ENCODE results near the gene ENPP5.

The ENPP5 gene, protein sequence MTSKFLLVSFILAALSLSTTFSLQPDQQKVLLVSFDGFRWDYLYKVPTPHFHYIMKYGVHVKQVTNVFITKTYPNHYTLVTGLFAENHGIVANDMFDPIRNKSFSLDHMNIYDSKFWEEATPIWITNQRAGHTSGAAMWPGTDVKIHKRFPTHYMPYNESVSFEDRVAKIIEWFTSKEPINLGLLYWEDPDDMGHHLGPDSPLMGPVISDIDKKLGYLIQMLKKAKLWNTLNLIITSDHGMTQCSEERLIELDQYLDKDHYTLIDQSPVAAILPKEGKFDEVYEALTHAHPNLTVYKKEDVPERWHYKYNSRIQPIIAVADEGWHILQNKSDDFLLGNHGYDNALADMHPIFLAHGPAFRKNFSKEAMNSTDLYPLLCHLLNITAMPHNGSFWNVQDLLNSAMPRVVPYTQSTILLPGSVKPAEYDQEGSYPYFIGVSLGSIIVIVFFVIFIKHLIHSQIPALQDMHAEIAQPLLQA

GRCh38 chr6:46170357-46171289 is at the start of gene ENPP5:
TSS of gene ENPP5 (minus strand) at chr6:46170980. CDS start at chr6:46168262, 2,718 bp downstream.
- peak; percentile 53 to 58 for DNase-seq (ENCODE audit: low read depth in 2 of 2)

DNA sequence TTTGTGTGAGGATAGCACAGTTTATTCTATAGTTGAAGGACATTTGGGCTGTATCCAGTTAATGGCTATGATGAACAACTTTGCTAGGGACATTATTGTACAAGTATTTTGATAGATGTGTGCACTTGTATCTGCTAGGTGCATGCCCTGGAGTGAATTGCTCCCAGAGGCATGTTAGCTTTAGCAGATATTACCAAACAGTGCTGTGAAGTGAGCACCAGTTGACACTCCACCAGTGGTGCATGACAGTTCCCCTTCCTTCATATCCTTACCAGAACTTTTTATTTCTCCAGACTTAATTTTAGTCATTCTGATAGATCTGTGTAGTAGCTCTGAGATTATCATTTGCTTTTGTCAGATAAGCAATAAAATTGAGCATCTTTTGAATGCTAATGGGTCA is 48.9 kb upstream of the ENPP5 start:
- no peak for DNase-seq (ENCODE audit: low read depth in 2 of 2)

DNA sequence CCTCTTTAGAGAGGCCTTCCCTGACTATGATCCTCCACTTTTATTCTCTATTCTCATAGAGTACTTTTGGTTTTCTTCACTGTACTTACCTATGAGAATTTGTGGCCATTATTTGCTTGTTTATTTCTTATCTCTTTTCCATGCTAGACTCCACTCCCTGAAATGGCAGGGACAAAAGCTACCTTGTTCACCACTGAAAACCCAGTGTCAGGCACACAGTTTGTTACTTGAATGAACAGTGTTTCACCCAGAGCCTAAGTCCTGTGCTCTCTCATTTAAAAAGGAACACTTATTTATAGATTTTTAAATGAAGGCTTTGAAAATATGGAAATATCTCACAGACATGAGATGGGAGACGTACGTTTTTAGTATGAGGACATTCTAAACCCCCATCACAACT is 47.7 kb upstream of the ENPP5 start:
- no peak for DNase-seq (ENCODE audit: low read depth in 2 of 2)

DNA sequence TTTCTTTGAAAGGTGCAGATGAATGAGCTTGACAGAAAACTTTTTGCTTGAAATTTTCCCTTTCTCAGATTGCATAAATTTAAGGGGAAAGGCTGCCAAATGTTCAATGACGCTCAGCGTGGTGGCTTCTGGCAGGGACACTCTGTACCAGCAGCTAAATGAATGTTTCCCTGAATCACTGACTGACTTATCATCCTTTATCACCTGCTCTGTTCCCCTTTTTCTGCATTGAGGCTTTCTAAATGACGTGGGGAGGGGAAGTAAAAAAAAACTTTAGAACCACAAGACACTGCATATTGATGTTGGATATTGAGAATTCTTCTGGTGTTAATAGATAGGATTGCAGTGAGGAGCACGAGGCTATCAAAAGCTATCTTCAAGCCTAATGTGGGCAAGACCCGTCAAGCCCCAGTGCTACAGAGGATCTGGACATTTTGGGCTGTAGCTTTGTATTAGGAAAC is 46.9 kb upstream of the ENPP5 start:
- no peak for DNase-seq (ENCODE audit: low read depth in 2 of 2)

- no peak for DNase-seq (ENCODE audit: low read depth in 2 of 2)
Measured at GRCh38 chr6:46216879-46217278, 46.1 kb upstream of the ENPP5 start.

DNA sequence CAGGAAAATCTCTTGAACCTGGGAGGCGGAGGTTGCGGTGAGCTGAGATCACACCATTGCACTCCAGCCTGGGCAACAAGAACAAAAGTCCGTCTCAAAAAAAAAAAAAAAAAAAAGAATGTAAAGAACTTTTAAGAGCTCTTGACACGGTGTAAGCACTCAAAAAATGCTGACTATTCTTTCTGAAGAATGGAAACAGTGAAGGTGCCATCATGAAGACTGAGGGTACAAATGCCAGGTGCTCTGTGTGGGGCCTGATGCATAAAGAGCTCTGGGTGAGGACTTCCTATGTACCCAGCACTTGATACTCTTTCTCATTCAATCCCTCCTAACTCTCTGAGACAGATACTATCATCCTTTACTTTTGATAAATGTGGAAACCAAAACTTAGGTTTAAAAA is 45.0 kb upstream of the ENPP5 start:
- DNase-seq (ENCODE audit: low read depth in 2 of 2): no peak

- DNase-seq (ENCODE audit: low read depth in 2 of 2): no peak
Measured at GRCh38 chr6:46215213-46215612, 44.4 kb upstream of the ENPP5 start.

- no peak for DNase-seq (ENCODE audit: low read depth in 2 of 2)
Measured at GRCh38 chr6:46211917-46212316, 41.1 kb upstream of the ENPP5 start.

- no peak for DNase-seq (ENCODE audit: low read depth in 2 of 2)
Measured at GRCh38 chr6:46210294-46210693, 39.5 kb upstream of the ENPP5 start.

- DNase-seq (ENCODE audit: low read depth in 2 of 2): no peak
Measured at GRCh38 chr6:46208303-46208702, 37.5 kb upstream of the ENPP5 start.

- DNase-seq (ENCODE audit: low read depth in 2 of 2): no peak
Measured at GRCh38 chr6:46207174-46207573, 36.4 kb upstream of the ENPP5 start.

DNA sequence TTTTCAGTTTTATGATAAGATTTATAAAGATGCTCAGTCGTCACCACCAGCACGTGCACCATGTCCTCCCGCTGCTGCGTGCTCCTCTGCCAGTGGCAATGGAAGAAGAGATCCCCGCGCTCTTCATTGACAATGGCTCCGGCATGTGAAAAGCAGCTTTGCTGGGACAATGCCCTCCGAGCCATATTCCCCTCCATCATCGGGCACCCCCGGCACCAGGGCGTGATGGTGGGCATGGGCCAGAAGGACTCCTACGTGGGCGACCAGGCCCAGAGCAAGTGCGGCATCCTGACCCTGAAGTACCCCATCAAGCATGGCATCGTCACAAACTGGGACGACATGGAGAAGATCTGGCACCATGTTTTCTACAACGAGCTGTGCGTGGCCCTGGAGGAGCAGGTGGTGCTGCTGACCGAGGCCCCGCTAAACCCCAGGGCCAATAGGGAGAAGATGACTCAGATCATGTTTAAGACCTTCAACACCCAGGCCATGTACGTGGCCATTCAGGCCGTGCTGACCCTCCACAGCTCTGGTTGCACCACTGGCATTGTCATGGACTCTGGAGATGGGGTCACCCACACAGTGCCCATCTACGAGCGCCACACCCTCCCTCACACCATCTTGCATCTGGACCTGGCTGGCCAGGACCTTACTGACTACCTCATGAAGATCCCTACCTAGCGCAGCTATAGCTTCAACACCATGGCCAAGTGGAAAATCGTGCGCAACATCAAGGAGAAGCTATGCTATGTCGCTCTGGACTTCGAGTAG is 34.3 kb upstream of the ENPP5 start:
- DNase-seq (ENCODE audit: low read depth in 2 of 2): no peak

DNA sequence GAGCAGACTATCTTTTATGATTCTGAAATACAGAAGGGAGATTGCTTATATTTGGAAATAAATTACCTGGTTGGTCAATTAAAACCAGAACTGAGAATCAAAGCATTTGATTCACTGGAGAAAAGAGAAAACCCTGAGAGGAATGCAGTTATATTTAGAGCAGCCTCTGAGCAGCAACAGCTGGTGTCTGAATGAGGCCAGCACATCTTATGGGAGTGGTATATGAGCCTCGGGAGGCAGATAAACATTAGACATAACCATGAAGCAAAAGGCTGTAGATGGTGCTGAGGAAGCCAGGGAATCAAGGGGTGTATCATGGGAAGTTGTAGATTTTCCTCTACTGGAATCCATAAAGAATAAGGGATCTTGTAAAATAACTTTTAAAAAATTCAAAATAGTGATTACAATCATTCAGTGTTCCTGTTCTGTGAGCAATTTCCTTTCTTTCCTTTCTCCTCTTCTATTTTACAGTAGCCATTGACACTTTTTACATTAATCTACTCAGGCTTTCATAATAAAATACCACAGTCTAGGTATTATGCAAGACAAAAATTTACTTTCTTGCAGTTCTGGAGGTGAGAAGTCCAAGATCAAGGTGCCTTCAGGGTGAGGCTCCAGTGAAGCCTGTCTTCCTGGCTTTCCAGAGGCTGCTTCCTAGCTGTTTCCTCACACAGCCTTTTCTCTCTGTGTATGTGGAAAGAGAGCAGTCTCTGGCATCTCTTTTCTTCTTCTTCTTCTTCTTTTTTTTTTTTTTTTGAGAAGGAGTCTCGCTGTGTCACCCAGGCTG is 32.8 kb upstream of the ENPP5 start:
- DNase-seq (ENCODE audit: low read depth in 2 of 2): no peak

- DNase-seq (ENCODE audit: low read depth in 2 of 2): no peak
Measured at GRCh38 chr6:46201702-46202101, 30.9 kb upstream of the ENPP5 start.

- DNase-seq (ENCODE audit: low read depth in 2 of 2): no peak
Measured at GRCh38 chr6:46199387-46199786, 28.6 kb upstream of the ENPP5 start.

DNA sequence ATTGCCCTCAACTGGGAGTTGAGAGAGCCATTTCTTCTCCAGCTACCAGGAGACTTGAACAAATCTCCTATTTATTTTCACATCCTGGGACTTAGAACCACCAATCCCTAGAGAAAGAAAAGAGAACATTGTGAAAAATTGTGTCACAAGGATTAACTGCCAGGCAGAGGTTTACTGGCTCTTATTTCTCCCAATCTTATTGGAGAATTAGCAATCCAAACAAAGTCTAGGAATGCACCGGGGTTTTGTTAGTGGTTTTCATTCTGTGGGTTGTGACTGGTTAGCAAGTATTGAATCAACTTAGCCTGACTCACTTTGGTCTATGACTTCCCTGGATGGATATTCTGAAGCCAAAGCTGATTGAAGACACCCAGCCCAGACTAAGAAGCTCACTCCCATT is 21.2 kb upstream of the ENPP5 start:
- no peak for DNase-seq (ENCODE audit: low read depth in 2 of 2)

- no peak for DNase-seq (ENCODE audit: low read depth in 2 of 2)
Measured at GRCh38 chr6:46190889-46191288, 20.1 kb upstream of the ENPP5 start.

GRCh38 chr6:46189726-46190125 is 18.9 kb upstream of the ENPP5 start:
- DNase-seq (ENCODE audit: low read depth in 2 of 2): no peak

- no peak for DNase-seq (ENCODE audit: low read depth in 2 of 2)
Measured at GRCh38 chr6:46186583-46186982, 15.8 kb upstream of the ENPP5 start.

GRCh38 chr6:46184114-46184513 is 13.3 kb upstream of the ENPP5 start:
- no peak for DNase-seq (ENCODE audit: low read depth in 2 of 2)

DNA sequence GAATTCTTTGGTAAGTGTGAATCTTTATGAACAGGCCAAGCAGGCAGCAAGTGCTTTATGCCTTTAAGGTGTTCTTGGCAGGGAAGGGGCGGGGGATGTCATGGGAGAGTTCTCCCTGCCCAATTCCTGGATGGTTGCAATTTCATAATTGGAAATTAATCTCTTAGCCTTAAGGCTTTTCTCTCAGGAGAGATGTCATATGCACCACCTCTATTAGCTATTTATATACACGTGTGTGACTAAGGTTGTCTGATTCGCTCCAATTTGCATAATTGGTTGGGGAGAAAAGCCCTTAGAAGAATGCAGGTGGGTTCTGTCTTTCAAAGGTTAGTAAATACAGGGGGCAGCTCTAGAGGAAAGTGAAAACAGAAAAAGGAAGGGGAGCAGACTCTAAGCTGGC is 5.2 kb upstream of the ENPP5 start:
- DNase-seq (ENCODE audit: low read depth in 2 of 2): no peak
